Smooth muscle cell (in vitro differentiated cells): ENCODE measurements around the gene DGLUCY. TPM values are rescaled to one million over a fixed set of nuclear protein-coding genes. Genes with fewer than 3 reads are reported as not detected.

ENCODE experiments used
- DNase-seq: peaks from one replicate; lab custom pipeline; 2025; ENCODE audit not compliant: unreplicated experiment; lab: John Stamatoyannopoulos, UW
- H2AFZ ChIP-seq: fragments of 200-600 bp; sonication (generic); 2 replicates; pipeline ENCODE4 v1.6.0; 2016; ENCODE audit warnings: antibody characterized with exemption, low read depth, mild to moderate bottlenecking
- H3F3A ChIP-seq: fragments of 200-600 bp; sonication (generic); 2 replicates; pipeline ENCODE4 v1.6.0; 2017; ENCODE audit warnings: antibody characterized with exemption, low read depth
- H3K27ac ChIP-seq: fragments of 200-600 bp; sonication (generic); 2 replicates; pipeline ENCODE4 v1.5.1; 2016; ENCODE audit warnings: low read depth, mild to moderate bottlenecking
- H3K27me3 ChIP-seq: fragments of 200-600 bp; sonication (generic); 2 replicates; pipeline ENCODE4 v1.6.1; 2016; ENCODE audit warnings: low read depth, mild to moderate bottlenecking
- H3K36me3 ChIP-seq: fragments of 200-600 bp; sonication (generic); 2 replicates; pipeline ENCODE4 v1.5.1; 2016; ENCODE audit warnings: low read depth
- H3K4me1 ChIP-seq: fragments of 200-600 bp; sonication (generic); 2 replicates; pipeline ENCODE4 v1.5.1; 2016; ENCODE audit warnings: low read depth
- H3K4me2 ChIP-seq: fragments of 200-600 bp; sonication (generic); 2 replicates; pipeline ENCODE4 v1.6.0; 2016; ENCODE audit warnings: mild to moderate bottlenecking
- H3K4me3 ChIP-seq: fragments of 200-600 bp; sonication (generic); 2 replicates; pipeline ENCODE4 v1.5.1; 2016; ENCODE audit warnings: mild to moderate bottlenecking
- H3K79me2 ChIP-seq: fragments of 200-600 bp; sonication (generic); 2 replicates; pipeline ENCODE4 v1.6.0; 2016; ENCODE audit warnings: low read depth, mild to moderate bottlenecking
- H3K9ac ChIP-seq: fragments of 200-600 bp; sonication (generic); 2 replicates; pipeline ENCODE4 v1.6.0; 2016; ENCODE audit warnings: low read depth
- H3K9me3 ChIP-seq: fragments of 200-600 bp; sonication (generic); replicated peaks from 2 replicates; pipeline ENCODE4 v1.5.1; 2016; ENCODE audit warnings: low read depth
- H4K20me1 ChIP-seq: fragments of 200-600 bp; sonication (generic); 2 replicates; pipeline ENCODE4 v1.6.0; 2016; ENCODE audit warnings: low read depth
- WGBS: methylation state at CpG from one replicate; pipeline ENCODE4 v1.1.7; 2016; ENCODE audit warnings: low lambda C conversion rate; 5-methylcytosine and 5-hydroxymethylcytosine counted together
- polyA plus RNA-seq: library from polyadenylated mRNA; unstranded; fragments of >200 nt; fragmentation: Nextera tagmentation; extraction: Ambion mirVana; gene quantifications from 2 replicates; pipeline ENCODE4 v1.2.1, GENCODE V29; 2016
- total RNA-seq: library from RNA; depleted of rRNA; stranded (reverse); fragments of >200 nt; gene quantifications from 2 replicates; pipeline ENCODE4 v1.2.3, GENCODE V29; 2014
- TF ChIP-seq, protein P1 (sequence below): fragments of 200-600 bp; sonication (generic); IDR thresholded peaks from 2 replicates; pipeline ENCODE4 v1.5.1; 2017; ENCODE audit warnings: borderline replicate concordance, mild to moderate bottlenecking, antibody characterized with exemption; ENCODE audit not compliant: insufficient read depth, poor library complexity, severe bottlenecking

The DGLUCY gene
- total and polyA plus RNA-seq, 2 experiments from 2014 or later = 9.7 to 11.3 TPM

DNA sequence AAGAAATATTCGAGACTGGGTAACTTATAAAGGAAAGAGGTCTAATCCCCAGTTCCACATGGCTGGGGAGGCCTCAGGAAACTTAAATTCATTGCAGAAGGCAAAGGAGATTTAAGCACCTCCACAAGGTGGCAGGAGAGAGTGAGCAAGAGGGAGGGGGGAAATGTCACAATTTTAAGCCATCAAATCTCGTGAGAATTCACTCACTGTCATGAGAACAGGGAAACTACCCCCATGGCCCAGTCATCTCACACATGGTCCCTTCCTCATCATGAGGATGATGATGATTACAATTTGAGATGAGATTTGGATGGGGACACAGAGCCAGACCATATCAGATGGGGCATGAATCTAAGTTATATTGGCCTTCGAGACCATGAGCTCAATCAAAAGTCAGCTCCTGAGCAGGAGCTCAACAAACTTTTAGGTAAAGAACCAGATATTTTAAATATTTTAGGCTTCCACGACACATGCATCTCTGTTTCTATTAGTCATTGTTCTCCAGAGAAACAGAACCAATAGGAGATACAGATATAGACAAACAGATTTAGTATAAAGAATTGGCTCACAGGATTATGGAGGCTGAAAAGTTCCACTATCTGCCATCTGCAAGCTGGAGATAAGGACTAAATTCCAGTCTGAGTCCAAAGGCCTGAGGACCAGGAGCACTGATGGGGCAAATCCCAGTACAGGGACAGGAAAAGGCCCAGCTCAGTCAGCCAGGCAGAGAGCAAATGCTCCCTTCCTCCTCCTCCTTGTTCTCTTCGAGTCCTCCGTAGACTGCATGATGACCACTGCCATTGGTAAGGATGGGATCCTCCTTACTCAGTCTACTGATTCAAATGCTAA lies 24.9 kb downstream of the DGLUCY start:
- TF ChIP-seq, protein P1, sequence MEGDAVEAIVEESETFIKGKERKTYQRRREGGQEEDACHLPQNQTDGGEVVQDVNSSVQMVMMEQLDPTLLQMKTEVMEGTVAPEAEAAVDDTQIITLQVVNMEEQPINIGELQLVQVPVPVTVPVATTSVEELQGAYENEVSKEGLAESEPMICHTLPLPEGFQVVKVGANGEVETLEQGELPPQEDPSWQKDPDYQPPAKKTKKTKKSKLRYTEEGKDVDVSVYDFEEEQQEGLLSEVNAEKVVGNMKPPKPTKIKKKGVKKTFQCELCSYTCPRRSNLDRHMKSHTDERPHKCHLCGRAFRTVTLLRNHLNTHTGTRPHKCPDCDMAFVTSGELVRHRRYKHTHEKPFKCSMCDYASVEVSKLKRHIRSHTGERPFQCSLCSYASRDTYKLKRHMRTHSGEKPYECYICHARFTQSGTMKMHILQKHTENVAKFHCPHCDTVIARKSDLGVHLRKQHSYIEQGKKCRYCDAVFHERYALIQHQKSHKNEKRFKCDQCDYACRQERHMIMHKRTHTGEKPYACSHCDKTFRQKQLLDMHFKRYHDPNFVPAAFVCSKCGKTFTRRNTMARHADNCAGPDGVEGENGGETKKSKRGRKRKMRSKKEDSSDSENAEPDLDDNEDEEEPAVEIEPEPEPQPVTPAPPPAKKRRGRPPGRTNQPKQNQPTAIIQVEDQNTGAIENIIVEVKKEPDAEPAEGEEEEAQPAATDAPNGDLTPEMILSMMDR = peak; percentile 23
- H3K9me3 ChIP-seq = no peaks in the 10 kb centered on the region
- no peak for DNase-seq
- H3K4me2 ChIP-seq = no peak overlapping the region
- no peaks in the 10 kb centered on the region for H3K79me2 ChIP-seq
- WGBS = 81% methylated on average over 6 of the region's 6 CpGs
- no peak overlapping the region for H3K27ac ChIP-seq
- no peak overlapping the region for H3K9ac ChIP-seq
- no peaks in the 10 kb centered on the region for H3F3A ChIP-seq
- H3K36me3 ChIP-seq = no peaks in the 10 kb centered on the region
- no peak overlapping the region for H2AFZ ChIP-seq
- no peaks in the 10 kb centered on the region for H3K27me3 ChIP-seq
- no peaks in the 10 kb centered on the region for H3K4me1 ChIP-seq
- H3K4me3 ChIP-seq = no peak overlapping the region
- no peaks in the 10 kb centered on the region for H4K20me1 ChIP-seq

DNA sequence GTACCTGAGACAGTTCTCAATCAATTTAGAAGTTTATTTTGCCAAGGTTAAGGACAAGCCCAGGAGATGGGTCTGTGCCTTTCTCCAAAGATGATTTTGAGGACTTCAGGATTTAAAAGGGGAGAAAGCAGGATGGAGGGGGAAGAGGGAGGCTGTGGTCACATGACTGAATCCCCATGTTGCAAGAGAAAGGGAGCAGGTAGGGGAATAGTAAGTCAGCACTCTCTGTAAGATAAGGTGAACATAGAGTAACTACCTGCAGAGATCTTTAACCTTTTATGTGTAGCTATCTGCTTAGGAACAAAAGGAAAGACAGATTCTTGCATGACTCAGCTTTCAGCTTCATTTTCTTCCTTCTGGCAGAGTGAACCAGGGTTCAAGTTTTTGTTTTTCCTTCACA lies 25.9 kb downstream of the DGLUCY start:
- TF ChIP-seq, protein P1 = no peak
- no peaks in the 10 kb centered on the region for H4K20me1 ChIP-seq
- no peaks in the 10 kb centered on the region for H3K9me3 ChIP-seq
- H3K79me2 ChIP-seq = no peaks in the 10 kb centered on the region
- no peak overlapping the region for H3K4me3 ChIP-seq
- peaks cover 5% of the 10 kb centered on the region for H3K4me1 ChIP-seq
- H2AFZ ChIP-seq = no peak overlapping the region
- no peak overlapping the region for H3K4me2 ChIP-seq
- no peaks in the 10 kb centered on the region for H3K36me3 ChIP-seq
- no peak overlapping the region for H3K27ac ChIP-seq
- no peaks in the 10 kb centered on the region for H3K27me3 ChIP-seq
- H3F3A ChIP-seq = no peaks in the 10 kb centered on the region
- DNase-seq = no peak
- no peak overlapping the region for H3K9ac ChIP-seq

DNA sequence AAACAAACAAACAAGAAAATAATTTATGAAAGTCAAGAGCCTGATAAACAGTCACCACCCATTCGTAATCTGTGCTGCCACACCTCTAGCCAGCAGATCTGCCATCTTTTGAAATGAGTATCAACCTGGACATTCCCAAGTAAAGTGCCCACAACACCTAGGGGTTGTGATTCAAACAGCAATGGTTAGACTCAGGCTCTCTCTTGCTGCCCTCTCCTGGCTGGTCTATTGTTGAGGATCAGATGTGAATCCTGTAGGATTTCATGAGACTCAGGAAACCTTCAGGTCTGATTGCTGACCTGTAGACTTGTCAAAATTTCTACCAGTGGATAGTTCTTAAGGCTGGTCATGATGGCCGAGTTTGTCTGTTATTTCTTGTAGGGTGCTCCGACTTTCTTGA lies 26.8 kb downstream of the DGLUCY start:
- TF ChIP-seq, protein P1 = peak; percentile 15
- Histone ChIP-seq H3K9me3 (no peaks in the 10 kb centered on the region), H3K4me3 (no peak overlapping the region), H2AFZ (no peak overlapping the region), H3K4me2 (no peak overlapping the region), H3K36me3 (no peaks in the 10 kb centered on the region), H3K9ac (no peak overlapping the region), H3K27ac (no peak overlapping the region), H3F3A (no peaks in the 10 kb centered on the region), H4K20me1 (no peaks in the 10 kb centered on the region), H3K4me1 (peaks cover 5% of the 10 kb centered on the region), H3K79me2 (no peaks in the 10 kb centered on the region), H3K27me3 (peaks cover under 1% of the 10 kb centered on the region)
- 81% methylated on average over 3 of the region's 3 CpGs for WGBS
- DNase-seq = no peak

DNA sequence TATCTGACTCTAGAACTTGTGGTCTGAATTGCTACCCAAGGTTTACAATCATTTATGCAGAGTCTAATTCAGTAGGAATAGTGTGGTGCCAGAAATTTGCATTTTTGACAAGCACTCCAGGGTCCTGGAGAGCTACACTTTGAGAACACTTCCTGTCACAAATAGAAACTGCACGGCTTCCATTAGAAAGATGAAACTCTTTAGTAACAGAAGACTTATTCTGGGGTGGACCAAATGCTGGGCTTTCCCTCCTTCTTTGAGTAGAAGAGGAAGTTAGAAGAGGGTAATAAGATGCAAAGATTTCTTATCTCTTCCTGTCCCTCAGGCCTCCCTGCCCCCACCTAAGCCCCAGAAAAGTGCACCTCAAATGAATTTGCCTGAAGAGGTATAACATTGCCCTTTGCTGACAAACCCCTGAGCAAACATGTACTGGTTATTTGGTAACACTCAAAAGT lies 28.4 kb downstream of the DGLUCY start:
- H3K4me2 ChIP-seq = no peak overlapping the region
- TF ChIP-seq, protein P1 = no peak
- peaks cover 5% of the 10 kb centered on the region for H3K4me1 ChIP-seq
- no peaks in the 10 kb centered on the region for H3F3A ChIP-seq
- H3K9me3 ChIP-seq = no peaks in the 10 kb centered on the region
- H3K9ac ChIP-seq = no peak overlapping the region
- no peak overlapping the region for H3K4me3 ChIP-seq
- WGBS = 96% methylated on average over 1 of the region's 1 CpG
- no peaks in the 10 kb centered on the region for H3K36me3 ChIP-seq
- no peak for DNase-seq
- H3K27me3 ChIP-seq = peaks cover 4% of the 10 kb centered on the region
- H4K20me1 ChIP-seq = no peaks in the 10 kb centered on the region
- H2AFZ ChIP-seq = no peak overlapping the region
- H3K27ac ChIP-seq = no peak overlapping the region
- no peaks in the 10 kb centered on the region for H3K79me2 ChIP-seq
